H1 (cell line): ENCODE measurements around the gene CCNYL1. TPM values are rescaled to one million over a fixed set of nuclear protein-coding genes. Genes with fewer than 3 reads are reported as not detected.
A peak's percentile ranks its signal among the peaks of the same experiment; 100 is the strongest.

Source experiments
- CTCF ChIA-PET: fragments of 300-600 bp; sonication (Branson Sonifier 250); formaldehyde crosslinking; loops from one replicate; lab custom pipeline; 2021; ENCODE audit not compliant: partially characterized antibody; lab: Charles Lee
- POLR2A ChIA-PET: fragments of 300-600 bp; sonication (Branson Sonifier 250); formaldehyde crosslinking; loops from one replicate; lab custom pipeline; 2021; ENCODE audit warnings: inconsistent platforms; ENCODE audit not compliant: partially characterized antibody; lab: Charles Lee
- DNase-seq, 2 experiments: peaks; one replicate each; pipeline versions ENCODE4 v3.0.0 to v3.0.0-alpha.2; 2010 to 2022; ENCODE audit warnings: low spot score in 2 of 2, low read depth in 1 of 2, mixed read lengths in 1 of 2
- FAIRE-seq: peaks from 2 replicates; lab custom pipeline; 2011; peaks lifted over from hg19 to GRCh38; lab: Jason Lieb, UNC
- H2AFZ ChIP-seq: 2 replicates; pipeline ENCODE4 v1.8.1; 2012; ENCODE audit warnings: low read length, inconsistent platforms
- H2AK5ac ChIP-seq: 2 replicates; pipeline ENCODE4 v1.6.1; 2013; ENCODE audit warnings: low read depth, low read length
- H2BK120ac ChIP-seq: replicated peaks from 2 replicates; pipeline ENCODE3; 2013; ENCODE audit warnings: low read depth, low read length, inconsistent platforms
- H2BK12ac ChIP-seq: 2 replicates; pipeline ENCODE4 v1.6.1; 2013; ENCODE audit warnings: low read depth, low read length
- H2BK15ac ChIP-seq: 2 replicates; pipeline ENCODE4 v1.6.1; 2013; ENCODE audit warnings: low read length
- H2BK20ac ChIP-seq: 2 replicates; pipeline ENCODE4 v1.6.1; 2013; ENCODE audit warnings: low read length
- H2BK5ac ChIP-seq: 2 replicates; pipeline ENCODE4 v1.6.1; 2013; ENCODE audit warnings: low read depth, low read length
- H3K14ac ChIP-seq: 2 replicates; pipeline ENCODE4 v1.6.1; 2013; ENCODE audit warnings: inconsistent platforms; ENCODE audit not compliant: insufficient read length
- H3K18ac ChIP-seq: 2 replicates; pipeline ENCODE4 v1.6.1; 2013; ENCODE audit warnings: low read length; ENCODE audit errors: extremely low read depth
- H3K23ac ChIP-seq: 2 replicates; pipeline ENCODE4 v1.6.1; 2013; ENCODE audit warnings: inconsistent platforms; ENCODE audit not compliant: insufficient read length
- H3K23me2 ChIP-seq: 2 replicates; pipeline ENCODE4 v1.6.1; 2013; ENCODE audit warnings: low read depth, low read length
- H3K27ac ChIP-seq: 2 replicates; pipeline ENCODE4 v1.6.1; 2011; ENCODE audit warnings: low read depth, low read length, inconsistent platforms
- H3K27me3 ChIP-seq, 4 experiments: replicated peaks in 1 of 4; 1 replicate in 1 of 4; 2 replicates in 3 of 4; pipeline versions ENCODE4 v1.6.1 to v1.8.1; 2011 to 2013; ENCODE audit warnings: low read length in 3 of 4, mild to moderate bottlenecking in 3 of 4, inconsistent platforms in 2 of 4, mixed read lengths in 2 of 4, moderate library complexity in 1 of 4; ENCODE audit not compliant: control insufficient read depth in 3 of 4, insufficient read depth in 3 of 4; ENCODE audit errors: extremely low read depth in 1 of 4
- H3K36me3 ChIP-seq, 4 experiments: 2 replicates each; pipeline versions ENCODE4 v1.6.1 to v1.8.1; 2011 to 2013; ENCODE audit warnings: mild to moderate bottlenecking in 4 of 4, low read length in 3 of 4, moderate library complexity in 2 of 4, control low read depth in 1 of 4, inconsistent platforms in 1 of 4; ENCODE audit not compliant: insufficient read depth in 4 of 4, control insufficient read depth in 2 of 4
- H3K4ac ChIP-seq: replicated peaks from 2 replicates; pipeline ENCODE3; 2013; ENCODE audit warnings: low read length, low read depth, mixed read lengths, inconsistent platforms; ENCODE audit not compliant: insufficient read length
- H3K4me1 ChIP-seq, 4 experiments: replicated peaks in 1 of 4; 1 replicate in 1 of 4; 2 replicates in 3 of 4; pipeline versions ENCODE4 v1.6.1 to v1.8.1; 2011 to 2013; ENCODE audit warnings: low read length in 3 of 4, inconsistent platforms in 2 of 4, mixed read lengths in 1 of 4; ENCODE audit not compliant: insufficient read depth in 4 of 4, control insufficient read depth in 3 of 4
- H3K4me2 ChIP-seq, 2 experiments: 2 replicates each; pipeline versions ENCODE4 v1.6.1 to v1.8.1; 2011 to 2013; ENCODE audit warnings: low read depth in 2 of 2, low read length in 2 of 2, control low read depth in 1 of 2, inconsistent platforms in 1 of 2, mild to moderate bottlenecking in 1 of 2; ENCODE audit not compliant: insufficient read depth in 1 of 2
- H3K4me3 ChIP-seq, 4 experiments: fragments of 200-600, 300-600 bp in 1 of 4; sonication (generic), shearing (Covaris generic), sonication (Bioruptor Twin) in 1 of 4; 2 replicates each; pipeline versions ENCODE4 v1.5.1 to v1.8.1; 2011 to 2016; ENCODE audit warnings: low read length in 4 of 4, low read depth in 3 of 4, control low read depth in 2 of 4, inconsistent platforms in 2 of 4, mild to moderate bottlenecking in 2 of 4, mixed read lengths in 1 of 4, moderate library complexity in 1 of 4; ENCODE audit not compliant: insufficient read depth in 2 of 4; ENCODE audit errors: extremely low read depth in 1 of 4
- H3K56ac ChIP-seq: replicated peaks from 2 replicates; pipeline ENCODE3; 2013; ENCODE audit warnings: low read depth, mild to moderate bottlenecking, mixed read lengths, low read length, inconsistent platforms; ENCODE audit not compliant: insufficient read length
- H3K79me1 ChIP-seq: 2 replicates; pipeline ENCODE4 v1.6.1; 2013; ENCODE audit warnings: low read depth, low read length, control low read depth
- H3K79me2 ChIP-seq, 2 experiments: 2 replicates each; pipeline versions ENCODE4 v1.6.1 to v1.8.1; 2012 to 2013; ENCODE audit warnings: low read length in 2 of 2, mild to moderate bottlenecking in 2 of 2, inconsistent platforms in 1 of 2; ENCODE audit not compliant: insufficient read depth in 2 of 2, control insufficient read depth in 1 of 2
- H3K9ac ChIP-seq, 4 experiments: replicated peaks in 1 of 4; 1 replicate in 1 of 4; 2 replicates in 3 of 4; pipeline versions ENCODE4 v1.6.1 to v1.8.1; 2011 to 2013; ENCODE audit warnings: low read depth in 3 of 4, low read length in 3 of 4, control low read depth in 2 of 4, mild to moderate bottlenecking in 2 of 4, moderate library complexity in 2 of 4, inconsistent platforms in 1 of 4; ENCODE audit errors: extremely low read depth in 1 of 4
- H3K9me3 ChIP-seq, 2 experiments: 2 replicates each; pipeline versions ENCODE4 v1.6.1 to v1.8.1; 2012 to 2013; ENCODE audit warnings: mild to moderate bottlenecking in 2 of 2, moderate library complexity in 2 of 2, control low read depth in 1 of 2, inconsistent platforms in 1 of 2, low read depth in 1 of 2, low read length in 1 of 2, mixed read lengths in 1 of 2; ENCODE audit not compliant: insufficient read depth in 2 of 2
- H4K20me1 ChIP-seq, 2 experiments: replicated peaks in 1 of 2; 2 replicates each; pipeline versions ENCODE3 to v1.8.1; 2011 to 2013; ENCODE audit warnings: inconsistent platforms in 2 of 2, low read length in 2 of 2, mild to moderate bottlenecking in 1 of 2; ENCODE audit not compliant: insufficient read depth in 2 of 2, control insufficient read depth in 1 of 2
- H4K5ac ChIP-seq: 2 replicates; pipeline ENCODE4 v1.6.1; 2013; ENCODE audit warnings: low read length, low read depth, mixed read lengths, inconsistent platforms; ENCODE audit not compliant: insufficient read length
- H4K8ac ChIP-seq: 2 replicates; pipeline ENCODE4 v1.8.0; 2013; ENCODE audit warnings: mild to moderate bottlenecking, moderate library complexity, low read length, inconsistent platforms; ENCODE audit not compliant: insufficient read depth; ENCODE audit errors: extremely low read depth
- H4K91ac ChIP-seq: replicated peaks from 2 replicates; pipeline ENCODE3; 2013; ENCODE audit warnings: low read length, mixed read lengths, inconsistent platforms; ENCODE audit not compliant: insufficient read length
- E2F6 ChIP-seq: IDR thresholded peaks from 2 replicates; pipeline ENCODE4 v1.6.1; 2012; ENCODE audit warnings: inconsistent platforms
- GABPA ChIP-seq: IDR thresholded peaks from 2 replicates; pipeline ENCODE4 v1.6.1; 2011; ENCODE audit warnings: mild to moderate bottlenecking, low read length, moderate library complexity, borderline replicate concordance; ENCODE audit not compliant: insufficient read depth
- HDAC6 ChIP-seq: IDR thresholded peaks from one replicate; pipeline ENCODE4 v1.7.1; 2012; ENCODE audit warnings: low read depth, mild to moderate bottlenecking, inconsistent platforms, low read length, moderate library complexity
- TBP ChIP-seq: IDR thresholded peaks from 2 replicates; pipeline ENCODE4 v1.6.1; 2011; ENCODE audit warnings: low read depth, low read length, improper control_type of control experiment
- YY1 ChIP-seq: IDR thresholded peaks from 2 replicates; pipeline ENCODE4 v1.6.1; 2011; ENCODE audit warnings: low read depth, mild to moderate bottlenecking, low read length
- WGBS, 2 experiments: shearing (Covaris generic) in 1 of 2; methylation state at CpG; one replicate each; pipeline versions ENCODE4 v1.1.6 to v1.1.7; 2013 to 2015; ENCODE audit warnings: low lambda C conversion rate in 2 of 2, mixed read lengths in 2 of 2, inconsistent platforms in 1 of 2, low coverage in 1 of 2, missing lambda C conversion rate in 1 of 2; ENCODE audit not compliant: insufficient replicate concordance in 2 of 2, insufficient coverage in 1 of 2, insufficient read length in 1 of 2; ENCODE audit errors: extremely low coverage in 1 of 2, missing lambda C conversion rate in 1 of 2; 5-methylcytosine and 5-hydroxymethylcytosine counted together
- long read RNA-seq, 2 experiments: library from RNA in 1 of 2; library from capped mRNA in 1 of 2; stranded (forward); transcript quantifications; one replicate each; pipeline ENCODE4 v2.0.0, GENCODE V29; 2021; ENCODE audit warnings: inconsistent platforms in 1 of 2
- polyA minus RNA-seq, 3 experiments: library from RNA; depleted of rRNA, polyadenylated mRNA; stranded (reverse); fragments of >200 nt; gene quantifications; 1 replicate in 2 of 3; 2 replicates in 1 of 3; pipeline ENCODE4 v1.2.3, GENCODE V29; 2011
- polyA plus RNA-seq, 7 experiments: library from polyadenylated mRNA; depleted of rRNA in 3 of 7; stranded (reverse) in 5 of 7; unstranded in 2 of 7; fragments of >200 nt in 5 of 7; fragments of 200-250 nt in 2 of 7; gene quantifications; 1 replicate in 5 of 7; 2 replicates in 1 of 7; 4 replicates in 1 of 7; pipeline versions ENCODE4 v1.2.1 to v1.2.3, GENCODE V29; 2011 to 2013; ENCODE audit warnings: missing spikeins in 2 of 7, mixed read lengths in 2 of 7
- total RNA-seq: library from RNA; stranded (reverse); fragmentation: NEBNext Ultra II Directional; extraction: Animal tissue kit (Norgen Biotek cat#: 25700); gene quantifications from 2 replicates; pipeline ENCODE4 v1.2.1, GENCODE V29; 2021
- TF ChIP-seq, protein P1 (sequence below): IDR thresholded peaks from 2 replicates; pipeline ENCODE4 v1.6.1; 2012; ENCODE audit warnings: inconsistent platforms

The CCNYL1 gene
- total RNA-seq (35.4 and 36.2 TPM in 2 replicates), polyA plus RNA-seq (2011; rRNA removed) (10.0 and 13.3 TPM in 2 replicates), polyA minus RNA-seq (2011; rRNA and poly(A)+ RNA removed) (16.6 and 23.9 TPM in 2 replicates)
- 14.2 TPM for polyA plus RNA-seq (2011; cell fraction: cytosol; rRNA removed)
- polyA plus RNA-seq (2011; cell fraction: nucleus; rRNA removed), result 15.5 TPM
- polyA plus RNA-seq (2012, experiment 1 of 2), result 14.6 to 24.3 TPM (median 18.2 TPM) in 4 replicates
- 5.1 TPM for polyA plus RNA-seq (2012, experiment 2 of 2)
- 33.4 TPM for polyA plus RNA-seq (2013, experiment 1 of 2)
- 31.5 TPM for polyA plus RNA-seq (2013, experiment 2 of 2)
- 16.3 TPM for polyA minus RNA-seq (2011; cell fraction: cytosol; rRNA and poly(A)+ RNA removed)
- polyA minus RNA-seq (2011; cell fraction: nucleus; rRNA and poly(A)+ RNA removed), result 24.5 TPM
- long read RNA-seq, experiment 1, transcript CCNYL1-201 (10 exons, 3,767 nt), result major isoform, 10 of 41 reads
- long read RNA-seq, experiment 1, partial matches to known transcripts, result 12 of 41 reads
- long read RNA-seq, experiment 1, other reads (novel, unspliced or antisense), result 16 of 41 reads
- long read RNA-seq, experiment 2, partial matches to known transcripts, result 0 of 5 reads
- long read RNA-seq, experiment 2, other reads (novel, unspliced or antisense), result 3 of 5 reads

GRCh38 chr2:207710814-207711740, at the start of gene CCNYL1:
Gene CCNYL1 (plus strand): TSS chr2:207711640. CDS start chr2:207711897, 257 bp downstream.
- peak within 1 kb of the TSS; percentile 41; the same call in 1 of the 2 replicates for H3K27ac ChIP-seq
- H3K4me3 ChIP-seq, result peak within 1 kb of the TSS; percentile 71 to 91 (median 84)
- H4K91ac ChIP-seq, result no peak within 1 kb of the TSS
- no peaks in the 10 kb centered on the region for H3K27me3 ChIP-seq
- no peak within 1 kb of the TSS for H3K23ac ChIP-seq
- ChIA-PET POLR2A (interaction anchor here (0.6 to 2.6 kb wide), 15 partner anchors 9 to 186 kb away, joined by 3 to 35 read pairs (median 5); partner anchors contain the start of genes FZD5 and METTL21A), CTCF (interaction anchor here (1.0 to 8.2 kb wide), 7 partner anchors 11 to 84 kb away, joined by 3 to 85 read pairs (median 5); no protein-coding TSS in a partner anchor)
- peaks cover 2% of the 10 kb centered on the region in 2 experiments for H4K20me1 ChIP-seq
- WGBS, 2 experiments, result 3% methylated on average over 31 of the region's 60 CpGs; no CpG with 5 or more reads in 1 of the 2 experiments
- H3K4me2 ChIP-seq, result peak within 1 kb of the TSS; percentile 75 to 85
- peak within 1 kb of the TSS; percentile 17 for H3K56ac ChIP-seq
- H3K9me3 ChIP-seq, result no peaks in the 10 kb centered on the region
- no peaks in the 10 kb centered on the region for H3K79me1 ChIP-seq
- peak within 1 kb of the TSS; percentile 61; the same call in 1 of the 2 replicates for H2AFZ ChIP-seq
- H2BK120ac ChIP-seq, result no peak within 1 kb of the TSS
- peak within 1 kb of the TSS; percentile 69; the same call in 1 of the 2 replicates for H2BK5ac ChIP-seq
- peak within 1 kb of the TSS; percentile 72 for H3K18ac ChIP-seq
- H3K4me1 ChIP-seq, result peaks cover 0 to 3% (median under 1%) of the 10 kb centered on the region in 4 experiments; a peak in 4 of 7 replicates
- H3K79me2 ChIP-seq, result peaks cover 0 to 29% of the 10 kb centered on the region in 2 experiments; a peak in 2 of 4 replicates
- no peak within 1 kb of the TSS for H2BK20ac ChIP-seq
- no peak within 1 kb of the TSS for H3K14ac ChIP-seq
- DNase-seq, result peak; percentile 95 to 99
- H3K9ac ChIP-seq, result peak within 1 kb of the TSS; percentile 67 to 74 (median 68)
- H4K5ac ChIP-seq, result peak within 1 kb of the TSS; percentile 26
- peaks cover 9% of the 10 kb centered on the region for H3K23me2 ChIP-seq
- H4K8ac ChIP-seq, result no peak within 1 kb of the TSS
- no peak for FAIRE-seq
- H2BK15ac ChIP-seq, result peak within 1 kb of the TSS; percentile 25; the same call in 1 of the 2 replicates
- no peak within 1 kb of the TSS for H3K4ac ChIP-seq
- H2BK12ac ChIP-seq, result no peak within 1 kb of the TSS
- no peak within 1 kb of the TSS for H2AK5ac ChIP-seq
- H3K36me3 ChIP-seq, result no peaks in the 10 kb centered on the region; a peak in 1 of 8 replicates
- TF ChIP-seq, protein P1, sequence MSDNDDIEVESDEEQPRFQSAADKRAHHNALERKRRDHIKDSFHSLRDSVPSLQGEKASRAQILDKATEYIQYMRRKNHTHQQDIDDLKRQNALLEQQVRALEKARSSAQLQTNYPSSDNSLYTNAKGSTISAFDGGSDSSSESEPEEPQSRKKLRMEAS, result peak; percentile 78
- TF ChIP-seq E2F6 (0 out of 2 replicates have a peak, but pooled peaks have one; percentile 27), HDAC6 (no peak), YY1 (no peak), TBP (peak; percentile 94), GABPA (no peak)
